HG03571 (cell line): ENCODE measurements around the gene STUB1.

Experiments
- ATAC-seq: cut with Tn5 transposase; IDR thresholded peaks from one replicate; pipeline ENCODE4 v1.9.1; 2021; ENCODE audit not compliant: unreplicated experiment

Gene STUB1

DNA sequence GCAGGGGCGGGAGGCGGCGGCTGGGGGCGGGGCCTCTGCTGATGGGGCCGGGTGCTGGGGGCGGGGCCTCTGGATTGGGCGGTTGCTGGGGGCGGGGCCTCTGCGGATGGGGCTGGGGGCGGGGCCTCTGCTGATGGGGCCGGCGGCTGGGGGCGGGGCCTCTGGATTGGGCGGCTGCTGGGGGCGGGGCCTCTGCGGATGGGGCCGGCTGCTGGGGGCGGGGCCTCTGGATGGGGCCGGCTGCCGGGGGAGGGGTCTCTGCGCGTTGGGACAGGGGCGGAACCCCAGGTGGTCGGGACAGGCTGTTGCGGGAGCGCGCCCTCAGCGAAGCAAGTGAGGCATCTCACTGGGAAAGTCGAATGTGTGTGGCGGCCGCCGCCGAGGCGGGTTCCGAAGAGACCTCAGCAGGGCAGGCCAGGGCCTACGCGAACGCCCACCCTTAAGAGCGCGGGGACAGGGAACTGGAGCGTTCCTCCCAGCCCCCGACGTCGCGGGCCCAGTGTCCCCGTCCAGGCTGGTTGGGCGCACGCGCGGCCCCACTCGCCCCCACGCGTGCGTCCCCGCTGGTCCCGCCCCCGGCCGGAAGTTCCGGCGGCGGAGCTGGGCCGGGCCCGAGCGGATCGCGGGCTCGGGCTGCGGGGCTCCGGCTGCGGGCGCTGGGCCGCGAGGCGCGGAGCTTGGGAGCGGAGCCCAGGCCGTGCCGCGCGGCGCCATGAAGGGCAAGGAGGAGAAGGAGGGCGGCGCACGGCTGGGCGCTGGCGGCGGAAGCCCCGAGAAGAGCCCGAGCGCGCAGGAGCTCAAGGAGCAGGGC lies at the start of gene STUB1:
STUB1 (plus strand) TSS at position 597 of the 811 bp plus-strand sequence; CDS start at position 713, 116 bp downstream.
- ATAC-seq, result peak; percentile 28

DNA sequence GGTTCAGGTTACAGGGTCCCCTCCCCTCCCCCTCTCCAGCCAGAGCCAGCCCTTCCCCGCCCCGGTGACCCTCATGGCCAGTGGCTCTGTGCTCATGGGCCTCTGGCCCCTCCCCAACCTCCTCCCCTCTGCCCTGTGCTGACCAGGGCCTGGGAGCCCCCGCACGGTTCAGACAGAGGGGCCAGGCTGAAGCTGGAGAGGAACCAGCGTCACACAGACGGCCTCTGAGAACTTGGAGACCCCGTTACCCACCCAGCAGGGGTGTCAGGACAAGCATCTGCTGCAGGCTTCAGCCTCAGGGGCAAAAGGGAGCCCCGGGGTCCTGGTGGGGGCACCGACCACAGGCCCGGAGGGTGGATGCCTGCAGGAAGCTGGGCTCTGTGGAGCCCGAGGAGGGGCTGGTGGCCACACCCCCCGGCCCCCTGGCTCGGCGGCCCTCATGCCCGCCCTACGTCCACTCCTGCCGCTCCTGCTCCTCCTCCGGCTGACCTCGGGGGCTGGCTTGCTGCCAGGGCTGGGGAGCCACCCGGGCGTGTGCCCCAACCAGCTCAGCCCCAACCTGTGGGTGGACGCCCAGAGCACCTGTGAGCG lies 49.3 kb upstream of the STUB1 start, which contains the start of gene WFIKKN1:
WFIKKN1 (plus strand) TSS at position 171 of the 591 bp plus-strand sequence; CDS start at position 440, 269 bp downstream.
- no peak for ATAC-seq

DNA sequence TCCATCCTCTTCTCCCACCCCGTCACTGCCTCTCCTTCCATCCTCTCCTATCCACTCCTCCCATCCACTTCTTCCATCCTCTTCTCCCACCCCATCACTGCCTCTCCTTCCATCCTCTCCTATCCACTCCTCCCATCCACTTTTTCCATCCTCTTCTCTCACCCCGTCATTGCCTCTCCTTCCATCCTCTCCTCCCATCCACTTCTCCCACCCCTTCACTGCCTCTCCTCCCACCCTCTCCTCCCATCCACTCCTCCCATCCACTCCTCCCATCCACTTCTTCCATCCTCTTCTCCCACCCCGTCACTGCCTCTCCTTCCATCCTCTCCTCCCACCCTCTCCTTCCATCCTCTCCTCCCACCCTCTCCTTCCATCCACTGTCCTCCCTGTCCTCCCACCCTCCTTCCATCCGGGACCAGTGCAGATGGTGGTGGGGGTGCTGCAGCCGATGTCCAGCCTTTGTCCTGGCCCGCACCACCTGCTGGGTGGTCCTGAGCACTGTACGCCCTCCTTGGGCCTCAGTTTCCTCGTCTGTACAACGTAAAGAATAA lies 48.3 kb upstream of the STUB1 start:
- ATAC-seq, result no peak

DNA sequence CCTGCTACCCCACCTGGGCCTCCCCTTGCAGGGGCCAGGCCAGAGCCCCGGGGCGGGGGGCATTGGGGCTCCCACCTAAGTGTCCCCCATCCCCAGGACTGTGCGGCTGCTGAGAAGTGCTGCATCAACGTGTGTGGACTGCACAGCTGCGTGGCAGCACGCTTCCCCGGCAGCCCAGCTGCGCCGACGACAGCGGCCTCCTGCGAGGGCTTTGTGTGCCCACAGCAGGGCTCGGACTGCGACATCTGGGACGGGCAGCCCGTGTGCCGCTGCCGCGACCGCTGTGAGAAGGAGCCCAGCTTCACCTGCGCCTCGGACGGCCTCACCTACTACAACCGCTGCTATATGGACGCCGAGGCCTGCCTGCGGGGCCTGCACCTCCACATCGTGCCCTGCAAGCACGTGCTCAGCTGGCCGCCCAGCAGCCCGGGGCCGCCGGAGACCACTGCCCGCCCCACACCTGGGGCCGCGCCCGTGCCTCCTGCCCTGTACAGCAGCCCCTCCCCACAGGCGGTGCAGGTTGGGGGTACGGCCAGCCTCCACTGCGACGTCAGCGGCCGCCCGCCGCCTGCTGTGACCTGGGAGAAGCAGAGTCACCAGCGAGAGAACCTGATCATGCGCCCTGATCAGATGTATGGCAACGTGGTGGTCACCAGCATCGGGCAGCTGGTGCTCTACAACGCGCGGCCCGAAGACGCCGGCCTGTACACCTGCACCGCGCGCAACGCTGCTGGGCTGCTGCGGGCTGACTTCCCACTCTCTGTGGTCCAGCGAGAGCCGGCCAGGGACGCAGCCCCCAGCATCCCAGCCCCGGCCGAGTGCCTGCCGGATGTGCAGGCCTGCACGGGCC lies 47.5 kb upstream of the STUB1 start:
- no peak for ATAC-seq

DNA sequence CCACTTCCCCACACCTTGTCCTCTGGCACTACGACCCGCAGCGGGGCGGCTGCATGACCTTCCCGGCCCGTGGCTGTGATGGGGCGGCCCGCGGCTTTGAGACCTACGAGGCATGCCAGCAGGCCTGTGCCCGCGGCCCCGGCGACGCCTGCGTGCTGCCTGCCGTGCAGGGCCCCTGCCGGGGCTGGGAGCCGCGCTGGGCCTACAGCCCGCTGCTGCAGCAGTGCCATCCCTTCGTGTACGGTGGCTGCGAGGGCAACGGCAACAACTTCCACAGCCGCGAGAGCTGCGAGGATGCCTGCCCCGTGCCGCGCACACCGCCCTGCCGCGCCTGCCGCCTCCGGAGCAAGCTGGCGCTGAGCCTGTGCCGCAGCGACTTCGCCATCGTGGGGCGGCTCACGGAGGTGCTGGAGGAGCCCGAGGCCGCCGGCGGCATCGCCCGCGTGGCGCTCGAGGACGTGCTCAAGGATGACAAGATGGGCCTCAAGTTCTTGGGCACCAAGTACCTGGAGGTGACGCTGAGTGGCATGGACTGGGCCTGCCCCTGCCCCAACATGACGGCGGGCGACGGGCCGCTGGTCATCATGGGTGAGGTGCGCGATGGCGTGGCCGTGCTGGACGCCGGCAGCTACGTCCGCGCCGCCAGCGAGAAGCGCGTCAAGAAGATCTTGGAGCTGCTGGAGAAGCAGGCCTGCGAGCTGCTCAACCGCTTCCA lies 46.7 kb upstream of the STUB1 start:
- ATAC-seq, result no peak

DNA sequence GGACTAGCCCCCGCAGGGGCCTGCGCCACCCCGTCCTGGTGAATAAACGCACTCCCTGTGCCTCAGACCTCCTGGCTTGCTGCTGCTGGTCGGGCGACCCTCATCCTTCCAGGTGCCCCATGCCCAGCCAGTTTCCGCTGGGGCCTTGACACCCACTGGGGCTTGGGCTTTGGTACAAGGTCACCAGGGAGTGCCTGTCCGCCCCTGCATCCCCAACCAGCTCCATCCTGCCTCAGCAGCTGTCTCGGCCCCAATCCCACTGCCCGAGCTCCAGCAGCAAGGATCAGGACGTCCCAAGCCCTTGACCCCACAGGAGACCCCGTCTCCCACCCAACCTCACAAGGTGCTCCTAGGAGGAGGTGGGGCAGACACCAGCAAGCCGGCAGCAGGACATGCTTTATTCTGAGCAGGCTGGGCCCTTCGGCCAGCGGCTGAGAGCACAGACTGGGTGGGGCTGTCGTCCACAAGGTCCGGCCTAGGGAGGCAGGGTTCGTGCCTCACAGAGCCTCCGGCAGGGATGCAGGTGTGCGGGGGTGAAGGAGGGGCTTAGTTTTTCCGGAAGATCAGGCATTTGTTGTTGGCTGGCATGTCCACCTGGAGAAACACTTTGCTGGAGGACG lies 46.0 kb upstream of the STUB1 start:
- ATAC-seq, result no peak

DNA sequence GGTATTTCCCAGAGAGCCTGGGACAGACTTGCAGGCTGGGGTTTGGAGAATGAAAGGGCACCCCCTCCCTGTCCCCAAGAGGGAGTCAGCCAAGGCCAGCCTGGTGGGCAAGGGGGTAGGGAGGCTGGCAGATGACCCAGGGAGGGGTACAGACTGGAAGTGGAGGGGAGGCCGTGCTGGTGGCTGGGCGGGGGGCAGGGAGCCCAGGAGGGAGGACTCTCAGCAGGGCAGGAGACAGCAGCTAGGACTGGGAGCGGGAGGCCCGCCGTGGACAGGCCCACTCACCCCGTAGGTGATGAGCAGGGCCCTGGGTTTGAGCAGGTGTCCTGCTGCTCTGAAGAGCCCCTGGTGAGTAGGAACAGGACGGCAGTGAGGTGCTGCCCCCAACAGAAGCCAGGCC lies 45.2 kb upstream of the STUB1 start:
- ATAC-seq, result no peak

DNA sequence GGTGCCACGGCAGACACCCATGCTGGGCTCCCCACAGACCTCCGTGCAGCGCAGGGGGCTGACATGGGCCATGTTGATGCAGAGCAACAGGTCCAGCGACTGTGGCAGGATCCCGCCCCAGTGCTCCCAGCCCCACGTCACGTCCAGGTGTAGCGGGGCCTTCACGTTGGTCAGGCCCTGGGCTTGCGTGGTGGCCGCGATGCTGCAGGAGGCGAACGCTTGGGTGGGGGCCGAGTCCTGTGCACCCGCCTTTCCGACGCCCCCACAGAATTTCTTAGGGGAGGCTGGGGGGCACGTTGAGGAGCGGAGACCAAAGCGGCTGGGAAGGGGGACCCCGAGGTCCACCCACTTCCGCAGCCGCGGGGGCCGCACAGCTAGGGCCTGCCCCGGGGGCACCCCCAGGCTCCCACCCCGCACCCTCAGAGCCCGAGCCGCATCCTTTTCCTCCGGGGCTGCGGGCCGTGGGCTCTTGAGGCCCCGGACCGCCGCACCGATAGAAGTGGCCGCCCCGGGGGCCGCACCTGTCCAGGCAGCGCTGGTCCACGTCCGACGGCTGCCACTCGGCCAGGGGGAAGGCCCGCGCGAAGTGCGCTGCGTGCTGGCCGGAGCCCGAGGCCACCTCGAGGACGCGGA lies 44.5 kb upstream of the STUB1 start:
- ATAC-seq, result no peak

DNA sequence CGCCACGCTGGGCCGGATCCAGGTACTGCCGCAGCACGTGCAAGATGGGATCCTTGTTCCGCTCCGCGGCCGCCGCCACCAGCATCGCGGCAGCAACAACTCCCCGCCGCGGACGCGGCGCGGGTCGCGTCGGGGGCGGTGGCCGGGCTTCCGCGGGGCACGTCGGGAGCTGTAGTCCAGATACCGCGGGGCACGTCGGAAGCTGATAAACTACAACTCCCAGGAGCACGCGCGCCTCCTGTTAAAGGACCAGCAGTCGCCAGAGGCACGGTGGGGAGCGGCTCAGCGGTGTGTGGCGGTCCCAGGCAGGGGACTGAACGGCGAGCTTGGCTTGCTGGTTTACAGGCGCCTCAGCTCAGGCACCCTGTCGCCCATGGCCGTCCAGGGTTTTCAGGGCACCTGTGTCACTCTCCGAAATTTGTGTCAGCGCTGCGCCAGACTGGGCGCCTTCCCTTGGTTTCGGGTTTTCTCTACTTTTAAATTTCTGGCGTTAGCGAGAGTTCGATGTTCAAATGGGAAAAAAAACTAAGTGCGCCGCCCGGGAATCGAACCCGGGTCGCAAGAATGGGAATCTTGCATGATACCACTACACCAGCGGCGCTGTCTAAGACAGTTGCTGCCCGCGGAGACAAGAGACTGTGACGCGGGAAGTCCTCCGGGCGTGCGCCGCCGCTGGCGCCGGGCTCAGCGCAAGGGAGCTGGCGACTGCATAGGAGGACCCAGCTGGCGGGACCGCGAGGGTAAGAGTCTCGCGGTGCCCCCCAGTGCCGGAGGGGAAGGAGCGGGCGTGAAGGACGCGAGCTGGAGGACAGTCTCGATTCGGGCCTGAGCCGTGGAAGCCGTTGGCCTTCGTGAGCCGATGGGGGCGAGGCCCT lies 43.8 kb upstream of the STUB1 start, which contains the start of gene METTL26:
METTL26 (minus strand) TSS at position 100 of the 875 bp plus-strand sequence; CDS start at position 85, 15 bp downstream.
- peak; percentile 54 for ATAC-seq

DNA sequence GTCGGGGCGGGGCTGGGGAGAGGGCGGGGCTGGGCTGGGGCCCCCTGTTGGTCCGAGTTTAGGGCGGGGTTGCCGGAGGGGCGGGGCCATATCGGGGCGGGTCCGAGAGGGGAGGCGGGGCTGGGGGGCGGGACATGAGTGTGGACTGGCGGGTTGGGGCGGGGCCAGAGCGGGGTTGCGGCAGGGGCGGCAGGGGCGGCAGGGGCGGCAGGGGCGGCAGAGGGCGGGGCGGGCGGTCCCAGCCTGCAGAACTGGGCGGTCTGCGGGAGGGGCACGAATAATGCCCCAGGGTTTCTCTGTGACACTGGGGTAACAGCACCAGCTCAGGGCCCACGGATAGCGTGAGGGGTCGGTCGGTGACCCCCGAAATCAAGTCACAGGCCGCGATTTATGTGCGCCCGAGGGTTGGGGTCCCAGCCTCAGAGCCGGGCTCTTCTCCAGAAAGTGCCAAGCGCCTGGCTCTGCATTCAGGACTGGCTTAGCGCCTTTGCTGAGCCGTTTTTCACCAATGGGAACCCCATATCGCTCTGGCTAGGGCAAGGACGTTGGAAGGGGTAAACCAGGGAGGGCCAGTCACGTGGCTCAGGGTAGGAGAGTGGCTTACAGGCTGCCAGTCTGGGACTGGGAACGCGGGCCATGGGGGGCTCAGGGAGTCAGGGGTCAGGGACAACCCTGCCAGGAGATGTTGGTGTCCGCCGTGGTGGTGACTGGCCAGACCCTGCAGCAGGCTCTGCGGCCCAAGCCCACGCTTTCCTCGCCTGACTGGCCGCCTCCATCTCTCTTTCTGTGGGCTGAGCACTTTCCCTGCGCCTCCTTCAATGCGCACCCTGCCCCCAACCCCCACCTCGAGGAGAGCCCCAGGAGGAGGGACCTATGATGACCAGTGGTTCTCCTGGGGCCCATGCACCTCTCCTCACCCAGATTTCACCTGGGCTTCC lies 42.9 kb upstream of the STUB1 start:
- ATAC-seq, result no peak

DNA sequence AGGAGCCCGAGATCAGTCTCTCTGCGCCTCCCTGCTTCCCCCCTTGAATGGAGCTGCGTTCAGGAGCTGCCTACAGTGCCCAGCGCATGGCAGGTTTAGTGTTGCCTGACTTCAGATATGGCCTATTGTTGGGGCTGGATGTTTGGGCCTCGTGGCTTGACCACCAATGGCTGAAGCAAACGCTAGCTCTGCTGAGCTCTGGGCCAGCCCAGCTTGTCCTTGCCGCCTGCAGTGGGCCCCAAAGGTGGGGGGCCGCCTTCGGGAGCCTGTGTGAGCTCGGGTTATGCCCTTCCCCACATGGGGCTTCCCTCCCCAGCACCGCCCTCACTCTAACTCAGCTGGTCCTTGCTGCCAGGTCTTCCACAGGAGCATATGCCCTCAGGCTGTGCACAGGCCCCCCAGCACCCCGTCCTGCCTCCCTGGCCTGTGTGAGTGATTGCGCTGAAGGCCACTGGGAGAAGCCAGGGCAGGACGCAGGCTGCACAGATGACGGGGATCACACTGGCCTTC lies 42.1 kb upstream of the STUB1 start:
- ATAC-seq, result no peak

DNA sequence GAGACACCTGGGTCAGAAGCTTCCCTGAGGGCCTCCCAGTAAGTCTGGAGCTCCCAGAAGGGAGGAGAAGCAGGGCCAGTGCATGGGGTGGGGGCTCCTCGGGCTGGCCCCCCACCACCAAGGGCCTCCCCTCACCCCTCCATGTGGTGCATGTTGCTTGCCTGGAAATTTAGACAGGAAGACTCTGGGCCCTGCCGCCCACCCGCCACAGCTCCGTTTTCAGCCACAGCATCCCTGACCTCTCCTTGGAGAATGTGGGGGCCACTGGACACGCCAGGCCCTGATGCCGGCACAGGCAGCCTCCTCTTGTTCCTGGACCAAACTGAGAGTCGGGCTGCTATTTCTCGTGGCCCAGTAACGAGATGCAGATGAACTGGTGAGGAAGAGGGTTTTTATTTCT lies 41.4 kb upstream of the STUB1 start:
- ATAC-seq, result no peak

DNA sequence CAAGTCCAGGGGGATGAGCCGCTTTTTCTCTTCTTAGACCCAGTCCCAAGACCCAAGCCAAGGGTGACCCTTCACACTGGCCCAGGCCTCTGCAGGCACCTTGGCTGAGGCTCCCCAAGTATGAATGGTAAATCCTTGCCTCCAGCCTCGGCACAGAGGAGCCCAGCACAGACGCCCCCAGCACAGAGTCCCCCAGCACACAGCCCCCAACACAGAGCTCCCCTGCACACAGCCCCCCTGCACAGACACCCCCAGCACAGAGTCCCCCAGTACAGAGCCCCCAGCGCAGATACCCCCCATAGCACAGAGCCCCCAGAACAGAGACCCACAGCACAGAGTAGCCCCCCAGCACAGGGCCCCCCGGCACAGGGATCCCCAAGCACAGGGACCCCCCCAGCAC lies 39.6 kb upstream of the STUB1 start:
- no peak for ATAC-seq

DNA sequence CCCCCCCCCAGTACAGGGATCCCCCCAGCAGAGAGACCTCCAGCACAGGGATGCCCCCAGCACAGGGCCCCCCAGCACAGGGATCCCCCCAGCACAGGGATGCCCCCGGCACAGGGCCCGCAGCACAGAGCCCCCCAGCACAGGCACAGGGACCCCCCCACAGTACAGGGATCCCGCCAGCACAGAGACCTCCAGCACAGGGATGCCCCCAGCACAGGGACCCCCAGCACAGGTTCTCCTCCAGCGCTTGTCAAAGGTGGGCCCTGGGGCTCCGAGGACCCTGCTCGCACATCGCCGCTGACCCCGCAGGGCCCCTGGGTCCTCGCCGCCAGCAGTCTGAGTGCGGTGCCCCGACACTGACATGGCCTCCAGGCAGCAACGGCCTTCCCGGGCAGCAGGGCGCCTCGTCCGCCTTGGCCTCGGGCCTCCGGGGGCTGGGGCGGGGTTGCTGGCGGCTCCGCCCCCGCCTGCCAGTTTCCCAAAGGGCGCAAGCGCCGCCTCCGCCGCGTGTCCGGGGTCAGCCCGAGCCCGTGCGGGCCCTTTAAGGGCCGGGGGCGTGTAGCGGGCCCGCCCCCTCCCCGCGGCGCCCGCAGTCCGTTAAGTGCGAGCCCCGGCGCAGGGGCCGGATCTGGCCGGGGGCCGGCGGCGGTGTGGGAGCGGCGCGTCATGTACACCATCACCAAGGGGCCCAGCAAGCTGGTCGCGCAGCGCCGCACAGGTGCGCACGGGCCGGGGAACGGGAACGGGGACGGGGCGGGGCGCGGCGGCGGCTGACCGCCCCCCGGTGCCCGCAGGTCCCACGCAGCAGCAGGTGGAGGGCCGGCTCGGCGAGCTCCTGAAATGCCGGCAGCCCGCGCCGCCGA lies 38.7 kb upstream of the STUB1 start, which contains the start of gene MCRIP2:
MCRIP2 (plus strand) TSS at position 503 of the 863 bp plus-strand sequence; CDS start at position 667, 164 bp downstream.
- ATAC-seq, result peak; percentile 41

DNA sequence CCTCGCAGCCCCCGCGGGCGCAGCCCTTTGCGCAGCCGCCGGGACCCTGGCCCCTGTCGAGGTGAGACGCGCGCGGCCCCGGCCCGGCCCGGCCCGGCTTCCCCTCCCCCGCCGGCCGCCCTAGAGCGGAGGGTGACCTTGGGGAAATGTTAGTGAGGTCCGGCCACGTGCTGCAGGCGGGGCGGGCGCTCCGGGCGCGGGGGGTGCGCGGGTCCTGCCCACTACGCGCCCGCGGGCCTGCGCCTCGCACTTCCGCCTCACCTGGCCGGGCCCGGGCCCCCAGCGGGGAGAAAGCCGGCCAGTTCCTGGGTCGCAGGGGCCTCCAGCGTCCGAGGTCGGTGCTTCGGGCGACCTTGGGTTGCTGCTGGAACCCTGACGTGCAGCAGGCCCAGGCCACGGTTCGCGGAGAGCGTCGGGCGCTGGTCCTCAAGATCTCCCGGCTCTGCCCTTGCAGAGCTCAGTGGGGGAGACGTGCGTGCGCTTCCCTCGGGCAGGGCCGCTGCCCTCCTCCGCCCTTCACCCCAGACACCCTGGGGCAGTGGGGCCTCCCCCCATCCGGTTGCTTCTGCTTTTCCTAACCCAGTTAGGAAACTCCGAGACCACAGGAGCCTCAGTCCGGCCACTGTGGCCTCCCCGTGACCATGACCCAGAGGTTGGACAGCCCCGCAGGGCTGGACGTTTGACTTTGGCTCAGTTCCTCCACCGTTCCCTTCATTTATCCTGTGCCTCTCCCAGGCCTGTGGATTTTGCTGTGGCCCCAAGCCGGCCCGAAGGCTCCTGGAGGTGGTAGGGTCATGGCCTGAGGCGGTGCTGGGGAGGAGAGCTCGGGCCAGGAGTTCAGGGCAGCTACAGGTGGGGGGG lies 37.8 kb upstream of the STUB1 start:
- ATAC-seq, result peak; percentile 36
